Measurements from ENCODE around the gene ZDHHC14.

The ZDHHC14 gene

GRCh38 chr6:157513004-157513603 is 132.1 kb downstream of the ZDHHC14 start:
- no peak overlapping the region for H3K4me3 ChIP-seq (ENCODE audit: low read depth, low read length)

GRCh38 chr6:157513619-157514485 is 132.9 kb downstream of the ZDHHC14 start:
- H3K4me3 ChIP-seq (ENCODE audit: low read depth, low read length): no peak overlapping the region

- H3K4me3 ChIP-seq (ENCODE audit: low read depth, low read length): no peak overlapping the region
Measured at GRCh38 chr6:157514659-157515496, 133.9 kb downstream of the ZDHHC14 start.

- H3K4me3 ChIP-seq (ENCODE audit: low read depth, low read length): no peak overlapping the region
Measured at GRCh38 chr6:157516319-157517026, 135.5 kb downstream of the ZDHHC14 start.

- no peak overlapping the region for H3K4me3 ChIP-seq (ENCODE audit: low read depth, low read length)
Measured at GRCh38 chr6:157517601-157518359, 136.8 kb downstream of the ZDHHC14 start.

- no peak overlapping the region for H3K4me3 ChIP-seq (ENCODE audit: low read depth, low read length)
Measured at GRCh38 chr6:157518397-157519250, 137.6 kb downstream of the ZDHHC14 start.

GRCh38 chr6:157519255-157520116 is 138.5 kb downstream of the ZDHHC14 start:
- no peak overlapping the region for H3K4me3 ChIP-seq (ENCODE audit: low read depth, low read length)

- no peak overlapping the region for H3K4me3 ChIP-seq (ENCODE audit: low read depth, low read length)
Measured at GRCh38 chr6:157520117-157520406, 139.1 kb downstream of the ZDHHC14 start.

GRCh38 chr6:157520596-157521361 is 139.8 kb downstream of the ZDHHC14 start:
- no peak overlapping the region for H3K4me3 ChIP-seq (ENCODE audit: low read depth, low read length)

- no peak overlapping the region for H3K4me3 ChIP-seq (ENCODE audit: low read depth, low read length)
Measured at GRCh38 chr6:157521362-157522335, 140.7 kb downstream of the ZDHHC14 start.

- H3K4me3 ChIP-seq (ENCODE audit: low read depth, low read length): no peak overlapping the region
Measured at GRCh38 chr6:157522472-157522871, 141.5 kb downstream of the ZDHHC14 start.

- H3K4me3 ChIP-seq (ENCODE audit: low read depth, low read length): no peak overlapping the region
Measured at GRCh38 chr6:157524735-157525134, 143.7 kb downstream of the ZDHHC14 start.

GRCh38 chr6:157525292-157525889 is 144.4 kb downstream of the ZDHHC14 start:
- no peak overlapping the region for H3K4me3 ChIP-seq (ENCODE audit: low read depth, low read length)

GRCh38 chr6:157525918-157526425 is 145.0 kb downstream of the ZDHHC14 start:
- no peak overlapping the region for H3K4me3 ChIP-seq (ENCODE audit: low read depth, low read length)

- H3K4me3 ChIP-seq (ENCODE audit: low read depth, low read length): no peak overlapping the region
Measured at GRCh38 chr6:157527471-157527907, 146.5 kb downstream of the ZDHHC14 start.
